B cell (primary cell): ENCODE data around the gene ME1.

Experiments used
- CTCF ChIP-seq: fragments of 200-600 bp; IDR thresholded peaks from one replicate; pipeline ENCODE4 v1.8.0; 2022; ENCODE audit warnings: antibody characterized with exemption, mild to moderate bottlenecking
- EZH2 ChIP-seq: IDR thresholded peaks from 2 replicates; pipeline ENCODE4 v1.6.1; 2012; ENCODE audit warnings: borderline replicate concordance, low read depth, mild to moderate bottlenecking, moderate library complexity, low read length; ENCODE audit not compliant: insufficient read depth, poor library complexity, severe bottlenecking

- TF ChIP-seq CTCF: no peak
- no peak for TF ChIP-seq EZH2
Measured at GRCh38 chr6:83433177-83433576, 2.3 kb upstream of the ME1 start.
